Ovary (tissue), 9 donors: Measurements from ENCODE around the gene TSEN34. TPM values are rescaled to one million over a fixed set of nuclear protein-coding genes. Genes with fewer than 3 reads are reported as not detected.

ENCODE experiments used
- DNase-seq, 5 donors: peaks; one replicate each; pipeline ENCODE4 v3.0.0-alpha.2; 2019 to 2020
- H3K27ac ChIP-seq, 2 donors: fragments of 200-600 bp; one replicate each; pipeline versions ENCODE4 v1.5.1 to v1.8.0; 2019 to 2022
- H3K27me3 ChIP-seq: fragments of 200-600 bp; one replicate; pipeline ENCODE4 v1.8.0; 2022
- H3K36me3 ChIP-seq: fragments of 200-600 bp; sonication (generic); one replicate; pipeline ENCODE4 v1.5.1; 2019
- H3K4me1 ChIP-seq: one replicate; pipeline ENCODE4 v1.8.1; 2013; ENCODE audit warnings: mild to moderate bottlenecking, moderate library complexity; ENCODE audit not compliant: insufficient read depth
- H3K4me3 ChIP-seq: fragments of 200-600 bp; sonication (generic); one replicate; pipeline ENCODE4 v1.5.1; 2017
- H3K9me3 ChIP-seq, 2 donors: fragments of 200-600 bp in 1 of 2; sonication (generic) in 1 of 2; one replicate each; pipeline versions ENCODE4 v1.5.1 to v1.8.1; 2013 to 2019; ENCODE audit warnings: mild to moderate bottlenecking in 1 of 2, moderate library complexity in 1 of 2
- CTCF ChIP-seq, 3 donors: fragments of 450-650 bp in 2 of 3; fragments of 200-600 bp in 1 of 3; IDR thresholded peaks; one replicate each; pipeline versions ENCODE4 v1.5.1 to v1.8.0; 2016 to 2022; ENCODE audit warnings: antibody characterized with exemption in 3 of 3, mild to moderate bottlenecking in 1 of 3
- EP300 ChIP-seq: sonication (generic); formaldehyde crosslinking; IDR thresholded peaks from one replicate; pipeline ENCODE4 v1.6.1; 2017; ENCODE audit warnings: antibody characterized with exemption
- POLR2A ChIP-seq: fragments of 450-650 bp; IDR thresholded peaks from one replicate; pipeline ENCODE4 v1.6.1; 2017; ENCODE audit warnings: antibody characterized with exemption, mild to moderate bottlenecking, moderate library complexity
- WGBS, 3 donors: extraction: QIAGEN DNeasy Blood & Tissue Kit in 1 of 3; methylation state at CpG; one replicate each; pipeline versions ENCODE4 v1.1.5 to v1.1.7; 2013 to 2017; 5-methylcytosine and 5-hydroxymethylcytosine counted together
- intact Hi-C, 4 donors: fragments of 100-400 bp; cut with DNase I; formaldehyde crosslinking; loops; one replicate each; pipeline versions ENCODE4 v1.11.0 to v1.15.1; 2022 to 2023
- polyA plus RNA-seq, 2 donors: library from polyadenylated mRNA; stranded (reverse); fragments of 200-250 nt in 1 of 2; fragments of 350-450 nt in 1 of 2; fragmentation: Illumina TruSeq in 1 of 2; extraction: RNeasy Lipid Tissue Mini Kit (QIAGEN cat#74804) in 1 of 2; gene quantifications; one replicate each; pipeline ENCODE4 v1.2.3, GENCODE V29; 2013 to 2014
- total RNA-seq, 7 donors: library from RNA; depleted of rRNA in 2 of 7; stranded (reverse); fragments of >200 nt in 2 of 7; fragmentation: NEBNext Ultra II Directional in 3 of 7; extraction: Animal tissue kit (Norgen Biotek cat#: 25700) in 3 of 7; gene quantifications; one replicate each; pipeline versions ENCODE4 v1.1.0 to v1.2.4, GENCODE V29; 2016 to 2023
- donor health status: DM: no; HTN: no; CAD: no; lungs with moderate emphysema.
- donor health status: DM: no; HTN: no; CAD: no.
- donor health status: Bipolar disorder and iron deficiency.
- donor health status: DM: yes; HTN: yes; CAD: no.
- donor health status: DM: no; HTN: no; CAD: no.
- donor health status: DM: yes; HTN: yes; CAD: no.

Gene TSEN34
- total and polyA plus RNA-seq, 9 donors = 12.5 to 98.8 (median 56.2) TPM

- Histone ChIP-seq H3K27me3 (no peaks in the 10 kb centered on the region), H3K4me1 (peaks cover 39% of the 10 kb centered on the region), H3K27ac (peak overlapping the region; percentile 56 to 82), H3K4me3 (no peak overlapping the region), H3K9me3 (no peaks in the 10 kb centered on the region), H3K36me3 (no peaks in the 10 kb centered on the region)
- peak; percentile 29 for TF ChIP-seq POLR2A
- no peak for TF ChIP-seq CTCF (IDR thresholded peaks at IDR 0.05)
- peak; percentile 96 for TF ChIP-seq EP300
- peak; percentile 79 to 92 (median 82) for DNase-seq
- intact Hi-C loops = loop anchor here in 1 of 4 donors (10.0 kb wide), 1 partner anchor 1467 kb away; the partner anchor contains the start of gene EPN1
- WGBS, 3 donors = 22 to 38% (median 25%) methylated on average over 16 to 18 of the region's 18 CpGs
These were observed 17.1 kb downstream of the TSEN34 start for GRCh38 chr19:54207983-54208783.

GRCh38 chr19:54208784-54209057 is 17.6 kb downstream of the TSEN34 start:
- H3K4me3 ChIP-seq = no peak overlapping the region
- intact Hi-C loops = loop anchor here in 2 of 4 donors (1.0 to 10.0 kb wide), 2 partner anchors 19 to 1466 kb away; partner anchors contain the start of genes EPN1 (in 1 of the 2) and MBOAT7 (in 1 of the 2)
- no peaks in the 10 kb centered on the region for H3K9me3 ChIP-seq
- H3K27me3 ChIP-seq = no peaks in the 10 kb centered on the region
- DNase-seq = no peak
- peak overlapping the region; percentile 56 to 82 for H3K27ac ChIP-seq
- 50 to 58% (median 52%) methylated on average over 8 of the region's 8 CpGs for WGBS, 3 donors
- H3K4me1 ChIP-seq = peaks cover 37% of the 10 kb centered on the region
- H3K36me3 ChIP-seq = no peaks in the 10 kb centered on the region
- TF ChIP-seq EP300 (no peak), CTCF (IDR thresholded peaks at IDR 0.05) (no peak), POLR2A (no peak)

GRCh38 chr19:54209058-54209810 is 18.1 kb downstream of the TSEN34 start:
- TF ChIP-seq CTCF (IDR thresholded peaks at IDR 0.05) = no peak
- TF ChIP-seq EP300 = no peak
- TF ChIP-seq POLR2A = no peak
- WGBS, 3 donors = 38 to 51% (median 44%) methylated on average over 22 to 24 of the region's 24 CpGs
- no peaks in the 10 kb centered on the region for H3K9me3 ChIP-seq
- H3K27me3 ChIP-seq = no peaks in the 10 kb centered on the region
- H3K4me3 ChIP-seq = no peak overlapping the region
- no peaks in the 10 kb centered on the region for H3K36me3 ChIP-seq
- intact Hi-C loops = loop anchor here in 2 of 4 donors (1.0 to 10.0 kb wide), 2 partner anchors 20 to 1466 kb away; partner anchors contain the start of genes EPN1 (in 1 of the 2) and MBOAT7 (in 1 of the 2)
- peaks cover 37% of the 10 kb centered on the region for H3K4me1 ChIP-seq
- peak overlapping the region; percentile 56 to 82 for H3K27ac ChIP-seq
- DNase-seq = peak in 4 of 5 donors; percentile 31 to 62 (median 52)

- H3K4me3 ChIP-seq = no peak overlapping the region
- no peak for TF ChIP-seq EP300
- no peak for TF ChIP-seq CTCF (IDR thresholded peaks at IDR 0.05)
- no peak for TF ChIP-seq POLR2A
- no peaks in the 10 kb centered on the region for H3K27me3 ChIP-seq
- DNase-seq = peak; percentile 91 to 97 (median 94)
- 16 to 23% (median 20%) methylated on average over 10 of the region's 10 CpGs for WGBS, 3 donors
- peaks cover 36% of the 10 kb centered on the region for H3K4me1 ChIP-seq
- H3K9me3 ChIP-seq = no peaks in the 10 kb centered on the region
- peak overlapping the region; percentile 57 to 82 for H3K27ac ChIP-seq
- intact Hi-C loops = loop anchor here in 2 of 4 donors (1.0 to 10.0 kb wide), 2 partner anchors 21 to 1465 kb away; partner anchors contain the start of genes EPN1 (in 1 of the 2) and MBOAT7 (in 1 of the 2)
- no peaks in the 10 kb centered on the region for H3K36me3 ChIP-seq
These were observed 18.8 kb downstream of the TSEN34 start for GRCh38 chr19:54209811-54210494.
